H1 (cell line): ENCODE results near the gene SBK2. TPM values are rescaled to one million over a fixed set of nuclear protein-coding genes. Genes with fewer than 3 reads are reported as not detected.
A peak's percentile ranks its signal among the peaks of the same experiment; 100 is the strongest.

ENCODE experiments used
- CTCF ChIA-PET: fragments of 300-600 bp; sonication (Branson Sonifier 250); formaldehyde crosslinking; loops from one replicate; lab custom pipeline; 2021; ENCODE audit not compliant: partially characterized antibody; lab: Charles Lee
- POLR2A ChIA-PET: fragments of 300-600 bp; sonication (Branson Sonifier 250); formaldehyde crosslinking; loops from one replicate; lab custom pipeline; 2021; ENCODE audit warnings: inconsistent platforms; ENCODE audit not compliant: partially characterized antibody; lab: Charles Lee
- DNase-seq, 2 experiments: peaks; one replicate each; pipeline versions ENCODE4 v3.0.0 to v3.0.0-alpha.2; 2010 to 2022; ENCODE audit warnings: low spot score in 2 of 2, low read depth in 1 of 2, mixed read lengths in 1 of 2
- FAIRE-seq: peaks from 2 replicates; lab custom pipeline; 2011; peaks lifted over from hg19 to GRCh38; lab: Jason Lieb, UNC
- H2AFZ ChIP-seq: 2 replicates; pipeline ENCODE4 v1.8.1; 2012; ENCODE audit warnings: low read length, inconsistent platforms
- H2AK5ac ChIP-seq: 2 replicates; pipeline ENCODE4 v1.6.1; 2013; ENCODE audit warnings: low read depth, low read length
- H2BK120ac ChIP-seq: replicated peaks from 2 replicates; pipeline ENCODE3; 2013; ENCODE audit warnings: low read depth, low read length, inconsistent platforms
- H2BK12ac ChIP-seq: 2 replicates; pipeline ENCODE4 v1.6.1; 2013; ENCODE audit warnings: low read depth, low read length
- H2BK15ac ChIP-seq: 2 replicates; pipeline ENCODE4 v1.6.1; 2013; ENCODE audit warnings: low read length
- H2BK20ac ChIP-seq: 2 replicates; pipeline ENCODE4 v1.6.1; 2013; ENCODE audit warnings: low read length
- H2BK5ac ChIP-seq: 2 replicates; pipeline ENCODE4 v1.6.1; 2013; ENCODE audit warnings: low read depth, low read length
- H3K14ac ChIP-seq: 2 replicates; pipeline ENCODE4 v1.6.1; 2013; ENCODE audit warnings: inconsistent platforms; ENCODE audit not compliant: insufficient read length
- H3K18ac ChIP-seq: 2 replicates; pipeline ENCODE4 v1.6.1; 2013; ENCODE audit warnings: low read length; ENCODE audit errors: extremely low read depth
- H3K23ac ChIP-seq: 2 replicates; pipeline ENCODE4 v1.6.1; 2013; ENCODE audit warnings: inconsistent platforms; ENCODE audit not compliant: insufficient read length
- H3K23me2 ChIP-seq: 2 replicates; pipeline ENCODE4 v1.6.1; 2013; ENCODE audit warnings: low read depth, low read length
- H3K27ac ChIP-seq: 2 replicates; pipeline ENCODE4 v1.6.1; 2011; ENCODE audit warnings: low read depth, low read length, inconsistent platforms
- H3K27me3 ChIP-seq, 4 experiments: replicated peaks in 1 of 4; 1 replicate in 1 of 4; 2 replicates in 3 of 4; pipeline versions ENCODE4 v1.6.1 to v1.8.1; 2011 to 2013; ENCODE audit warnings: low read length in 3 of 4, mild to moderate bottlenecking in 3 of 4, inconsistent platforms in 2 of 4, mixed read lengths in 2 of 4, moderate library complexity in 1 of 4; ENCODE audit not compliant: control insufficient read depth in 3 of 4, insufficient read depth in 3 of 4; ENCODE audit errors: extremely low read depth in 1 of 4
- H3K36me3 ChIP-seq, 4 experiments: 2 replicates each; pipeline versions ENCODE4 v1.6.1 to v1.8.1; 2011 to 2013; ENCODE audit warnings: mild to moderate bottlenecking in 4 of 4, low read length in 3 of 4, moderate library complexity in 2 of 4, control low read depth in 1 of 4, inconsistent platforms in 1 of 4; ENCODE audit not compliant: insufficient read depth in 4 of 4, control insufficient read depth in 2 of 4
- H3K4ac ChIP-seq: replicated peaks from 2 replicates; pipeline ENCODE3; 2013; ENCODE audit warnings: low read length, low read depth, mixed read lengths, inconsistent platforms; ENCODE audit not compliant: insufficient read length
- H3K4me1 ChIP-seq, 4 experiments: replicated peaks in 1 of 4; 1 replicate in 1 of 4; 2 replicates in 3 of 4; pipeline versions ENCODE4 v1.6.1 to v1.8.1; 2011 to 2013; ENCODE audit warnings: low read length in 3 of 4, inconsistent platforms in 2 of 4, mixed read lengths in 1 of 4; ENCODE audit not compliant: insufficient read depth in 4 of 4, control insufficient read depth in 3 of 4
- H3K4me2 ChIP-seq, 2 experiments: 2 replicates each; pipeline versions ENCODE4 v1.6.1 to v1.8.1; 2011 to 2013; ENCODE audit warnings: low read depth in 2 of 2, low read length in 2 of 2, control low read depth in 1 of 2, inconsistent platforms in 1 of 2, mild to moderate bottlenecking in 1 of 2; ENCODE audit not compliant: insufficient read depth in 1 of 2
- H3K4me3 ChIP-seq, 4 experiments: fragments of 200-600, 300-600 bp in 1 of 4; sonication (generic), shearing (Covaris generic), sonication (Bioruptor Twin) in 1 of 4; 2 replicates each; pipeline versions ENCODE4 v1.5.1 to v1.8.1; 2011 to 2016; ENCODE audit warnings: low read length in 4 of 4, low read depth in 3 of 4, control low read depth in 2 of 4, inconsistent platforms in 2 of 4, mild to moderate bottlenecking in 2 of 4, mixed read lengths in 1 of 4, moderate library complexity in 1 of 4; ENCODE audit not compliant: insufficient read depth in 2 of 4; ENCODE audit errors: extremely low read depth in 1 of 4
- H3K56ac ChIP-seq: replicated peaks from 2 replicates; pipeline ENCODE3; 2013; ENCODE audit warnings: low read depth, mild to moderate bottlenecking, mixed read lengths, low read length, inconsistent platforms; ENCODE audit not compliant: insufficient read length
- H3K79me1 ChIP-seq: 2 replicates; pipeline ENCODE4 v1.6.1; 2013; ENCODE audit warnings: low read depth, low read length, control low read depth
- H3K79me2 ChIP-seq, 2 experiments: 2 replicates each; pipeline versions ENCODE4 v1.6.1 to v1.8.1; 2012 to 2013; ENCODE audit warnings: low read length in 2 of 2, mild to moderate bottlenecking in 2 of 2, inconsistent platforms in 1 of 2; ENCODE audit not compliant: insufficient read depth in 2 of 2, control insufficient read depth in 1 of 2
- H3K9ac ChIP-seq, 4 experiments: replicated peaks in 1 of 4; 1 replicate in 1 of 4; 2 replicates in 3 of 4; pipeline versions ENCODE4 v1.6.1 to v1.8.1; 2011 to 2013; ENCODE audit warnings: low read depth in 3 of 4, low read length in 3 of 4, control low read depth in 2 of 4, mild to moderate bottlenecking in 2 of 4, moderate library complexity in 2 of 4, inconsistent platforms in 1 of 4; ENCODE audit errors: extremely low read depth in 1 of 4
- H3K9me3 ChIP-seq, 2 experiments: 2 replicates each; pipeline versions ENCODE4 v1.6.1 to v1.8.1; 2012 to 2013; ENCODE audit warnings: mild to moderate bottlenecking in 2 of 2, moderate library complexity in 2 of 2, control low read depth in 1 of 2, inconsistent platforms in 1 of 2, low read depth in 1 of 2, low read length in 1 of 2, mixed read lengths in 1 of 2; ENCODE audit not compliant: insufficient read depth in 2 of 2
- H4K20me1 ChIP-seq, 2 experiments: replicated peaks in 1 of 2; 2 replicates each; pipeline versions ENCODE3 to v1.8.1; 2011 to 2013; ENCODE audit warnings: inconsistent platforms in 2 of 2, low read length in 2 of 2, mild to moderate bottlenecking in 1 of 2; ENCODE audit not compliant: insufficient read depth in 2 of 2, control insufficient read depth in 1 of 2
- H4K5ac ChIP-seq: 2 replicates; pipeline ENCODE4 v1.6.1; 2013; ENCODE audit warnings: low read length, low read depth, mixed read lengths, inconsistent platforms; ENCODE audit not compliant: insufficient read length
- H4K8ac ChIP-seq: 2 replicates; pipeline ENCODE4 v1.8.0; 2013; ENCODE audit warnings: mild to moderate bottlenecking, moderate library complexity, low read length, inconsistent platforms; ENCODE audit not compliant: insufficient read depth; ENCODE audit errors: extremely low read depth
- H4K91ac ChIP-seq: replicated peaks from 2 replicates; pipeline ENCODE3; 2013; ENCODE audit warnings: low read length, mixed read lengths, inconsistent platforms; ENCODE audit not compliant: insufficient read length
- E2F6 ChIP-seq: IDR thresholded peaks from 2 replicates; pipeline ENCODE4 v1.6.1; 2012; ENCODE audit warnings: inconsistent platforms
- FOSL1 ChIP-seq: IDR thresholded peaks from 2 replicates; pipeline ENCODE4 v1.6.1; 2011; ENCODE audit warnings: mild to moderate bottlenecking, low read depth, low read length, moderate library complexity; ENCODE audit not compliant: insufficient read depth
- MAX ChIP-seq: IDR thresholded peaks from 2 replicates; pipeline ENCODE4 v1.6.1; 2012; ENCODE audit warnings: inconsistent platforms
- SIN3A ChIP-seq, 2 experiments: IDR thresholded peaks in 1 of 2; conservative IDR thresholded peaks in 1 of 2; 2 replicates each; pipeline ENCODE4 v1.6.1; 2011 to 2012; ENCODE audit warnings: low read length in 2 of 2, improper control_type of control experiment in 1 of 2, low read depth in 1 of 2, mild to moderate bottlenecking in 1 of 2
- TAF1 ChIP-seq: IDR thresholded peaks from 2 replicates; pipeline ENCODE4 v1.6.1; 2011; ENCODE audit warnings: mild to moderate bottlenecking, low read depth, low read length
- WGBS, 2 experiments: shearing (Covaris generic) in 1 of 2; methylation state at CpG; one replicate each; pipeline versions ENCODE4 v1.1.6 to v1.1.7; 2013 to 2015; ENCODE audit warnings: low lambda C conversion rate in 2 of 2, mixed read lengths in 2 of 2, inconsistent platforms in 1 of 2, low coverage in 1 of 2, missing lambda C conversion rate in 1 of 2; ENCODE audit not compliant: insufficient replicate concordance in 2 of 2, insufficient coverage in 1 of 2, insufficient read length in 1 of 2; ENCODE audit errors: extremely low coverage in 1 of 2, missing lambda C conversion rate in 1 of 2; 5-methylcytosine and 5-hydroxymethylcytosine counted together
- polyA plus RNA-seq, 7 experiments: library from polyadenylated mRNA; depleted of rRNA in 3 of 7; stranded (reverse) in 5 of 7; unstranded in 2 of 7; fragments of >200 nt in 5 of 7; fragments of 200-250 nt in 2 of 7; gene quantifications; 1 replicate in 5 of 7; 2 replicates in 1 of 7; 4 replicates in 1 of 7; pipeline versions ENCODE4 v1.2.1 to v1.2.3, GENCODE V29; 2011 to 2013; ENCODE audit warnings: missing spikeins in 2 of 7, mixed read lengths in 2 of 7
- total RNA-seq: library from RNA; stranded (reverse); fragmentation: NEBNext Ultra II Directional; extraction: Animal tissue kit (Norgen Biotek cat#: 25700); gene quantifications from 2 replicates; pipeline ENCODE4 v1.2.1, GENCODE V29; 2021

The SBK2 gene
- total and polyA plus RNA-seq, 2 of the 8 experiments (the other 6 are each of a cell fraction or from before 2014, with no cell fraction given), result 3.2 to 4.1 TPM

DNA sequence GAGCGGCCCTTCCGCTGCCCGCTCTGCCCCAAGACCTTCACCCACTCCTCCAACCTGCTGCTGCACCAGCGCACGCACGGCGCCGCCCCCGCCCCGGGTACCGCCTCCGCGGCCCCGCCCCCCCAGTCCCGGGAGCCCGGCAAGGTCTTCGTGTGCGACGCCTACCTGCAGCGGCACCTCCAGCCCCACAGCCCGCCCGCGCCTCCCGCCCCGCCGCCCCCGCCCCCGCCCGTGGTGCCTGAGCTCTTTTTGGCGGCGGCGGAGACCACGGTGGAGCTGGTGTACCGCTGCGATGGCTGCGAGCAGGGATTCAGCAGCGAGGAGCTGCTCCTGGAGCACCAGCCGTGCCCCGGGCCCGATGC lies 55.2 kb downstream of the SBK2 start:
- Histone ChIP-seq H2AK5ac (no peak overlapping the region), H3K27ac (no peak overlapping the region), H3K23me2 (peaks cover 10% of the 10 kb centered on the region), H2BK15ac (no peak overlapping the region), H3K4me2 (peak overlapping the region; percentile 1 to 53; a peak in 3 of 4 replicates), H4K8ac (peak overlapping the region; percentile 42; the same call in 1 of the 2 replicates), H3K4me3 (peak overlapping the region in 1 of 4 experiments; percentile 25; a peak in 1 of 8 replicates), H2AFZ (no peak overlapping the region), H3K9ac (no peak overlapping the region), H3K79me2 (peaks cover 0 to 23% of the 10 kb centered on the region in 2 experiments; a peak in 2 of 4 replicates), H4K20me1 (peaks cover 0 to 5% of the 10 kb centered on the region in 2 experiments), H3K23ac (no peak overlapping the region), H3K27me3 (no peaks in the 10 kb centered on the region), H3K36me3 (peaks cover 0 to 10% (median 0%) of the 10 kb centered on the region in 4 experiments; a peak in 2 of 8 replicates), H2BK20ac (no peak overlapping the region), H4K91ac (no peak overlapping the region), H3K79me1 (peaks cover 13% of the 10 kb centered on the region), H3K4ac (no peak overlapping the region), H4K5ac (no peak overlapping the region), H3K56ac (no peak overlapping the region), H3K9me3 (no peaks in the 10 kb centered on the region), H2BK12ac (no peak overlapping the region), H2BK5ac (no peak overlapping the region), H3K18ac (peak overlapping the region; percentile 60; the same call in 1 of the 2 replicates), H3K14ac (no peak overlapping the region), H2BK120ac (no peak overlapping the region), H3K4me1 (peaks cover 0 to 24% (median 16%) of the 10 kb centered on the region in 4 experiments; a peak in 6 of 7 replicates)
- DNase-seq, result no peak
- TF ChIP-seq E2F6 (0 out of 2 replicates have a peak, but pooled peaks have one; percentile 7), TAF1 (no peak), FOSL1 (no peak), SIN3A (conservative IDR thresholded peaks at IDR 0.05 in 1 of 2, IDR thresholded peaks at IDR 0.05 in 1 of 2; ENCODE audit: low read depth in 1 of 2, low read length in 2 of 2) (no peak), MAX (no peak)
- POLR2A ChIA-PET, result interaction anchor here (0.6 to 4.9 kb wide), 5 partner anchors 8 to 19 kb away, joined by 3 to 27 read pairs (median 3); no protein-coding TSS in a partner anchor
- FAIRE-seq, result no peak
- CTCF ChIA-PET, result interaction anchor here (0.9 to 2.8 kb wide), 2 partner anchors 14 to 22 kb away, joined by 3 to 20 read pairs; no protein-coding TSS in a partner anchor
- 20% methylated on average over 2 of the region's 40 CpGs; no CpG with 5 or more reads in 1 of the 2 experiments for WGBS, 2 experiments
